Measurements from ENCODE around the gene SFRP5. TPM values are rescaled to one million over a fixed set of nuclear protein-coding genes. Genes with fewer than 3 reads are reported as not detected.

SFRP5 gene
- total RNA-seq, 4 donors from 2014 or later: 0.25 to 2.2 (median 0.93) TPM; not detected in 1

DNA sequence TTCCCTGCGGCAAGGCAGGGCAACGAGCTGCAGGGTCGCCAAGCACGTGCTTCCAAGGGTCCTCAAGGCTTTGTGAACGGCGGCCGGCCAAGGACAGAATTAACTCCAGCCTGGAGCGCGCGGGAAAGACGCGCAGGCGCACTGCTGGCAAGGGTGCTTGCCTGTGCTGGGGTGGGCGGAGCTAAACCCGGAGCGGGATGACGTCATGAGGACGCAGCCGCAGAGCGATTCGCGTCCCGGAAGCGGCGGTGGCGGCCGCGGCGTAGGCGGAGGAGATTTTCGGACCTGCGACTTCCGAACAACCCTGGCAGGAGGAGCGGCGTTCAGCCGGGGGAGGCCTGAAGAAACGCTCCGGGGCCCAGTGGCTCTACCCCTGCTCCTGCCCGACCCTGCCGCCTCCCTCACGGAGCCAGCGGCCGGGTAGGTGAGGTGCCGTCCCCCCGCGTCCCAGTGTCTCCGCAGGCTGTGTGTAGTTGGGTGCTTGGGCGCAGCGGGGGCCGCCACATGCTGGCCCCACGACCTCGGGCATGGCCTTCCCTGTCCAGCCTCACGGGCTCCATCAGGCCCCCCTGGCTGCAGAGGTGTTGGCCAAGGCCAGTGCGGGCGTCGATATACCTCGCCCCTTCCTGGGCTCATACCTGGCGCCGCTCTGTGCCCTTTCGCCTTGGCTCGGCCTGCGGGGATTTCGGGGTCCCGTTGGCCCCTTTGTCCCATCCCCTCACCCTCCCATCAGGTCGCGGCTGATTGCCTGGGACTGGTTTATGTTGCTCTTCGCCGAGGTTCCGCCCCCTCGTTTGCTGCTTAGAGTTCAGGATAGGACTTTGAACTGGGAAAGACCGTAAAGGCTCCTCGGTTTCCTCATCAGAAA is 34.7 kb downstream of the SFRP5 start, which contains the start of gene ZFYVE27:
TSS of gene ZFYVE27 (plus strand) at position 227 of the 868 bp plus-strand sequence. CDS start 1,350 bp downstream, outside the sequence.
- no peaks in the 10 kb centered on the region for H3K27me3 ChIP-seq
- TF ChIP-seq, protein P1, sequence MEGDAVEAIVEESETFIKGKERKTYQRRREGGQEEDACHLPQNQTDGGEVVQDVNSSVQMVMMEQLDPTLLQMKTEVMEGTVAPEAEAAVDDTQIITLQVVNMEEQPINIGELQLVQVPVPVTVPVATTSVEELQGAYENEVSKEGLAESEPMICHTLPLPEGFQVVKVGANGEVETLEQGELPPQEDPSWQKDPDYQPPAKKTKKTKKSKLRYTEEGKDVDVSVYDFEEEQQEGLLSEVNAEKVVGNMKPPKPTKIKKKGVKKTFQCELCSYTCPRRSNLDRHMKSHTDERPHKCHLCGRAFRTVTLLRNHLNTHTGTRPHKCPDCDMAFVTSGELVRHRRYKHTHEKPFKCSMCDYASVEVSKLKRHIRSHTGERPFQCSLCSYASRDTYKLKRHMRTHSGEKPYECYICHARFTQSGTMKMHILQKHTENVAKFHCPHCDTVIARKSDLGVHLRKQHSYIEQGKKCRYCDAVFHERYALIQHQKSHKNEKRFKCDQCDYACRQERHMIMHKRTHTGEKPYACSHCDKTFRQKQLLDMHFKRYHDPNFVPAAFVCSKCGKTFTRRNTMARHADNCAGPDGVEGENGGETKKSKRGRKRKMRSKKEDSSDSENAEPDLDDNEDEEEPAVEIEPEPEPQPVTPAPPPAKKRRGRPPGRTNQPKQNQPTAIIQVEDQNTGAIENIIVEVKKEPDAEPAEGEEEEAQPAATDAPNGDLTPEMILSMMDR (IDR thresholded peaks at IDR 0.05 in 4 of 5, conservative IDR thresholded peaks at IDR 0.05 in 1 of 5): no peak
- TF ChIP-seq POLR2A (IDR thresholded peaks at IDR 0.05): peak; percentile 88 to 95
- H3K27ac ChIP-seq: peak within 1 kb of the TSS; percentile 82 to 93 (median 86)
- in situ Hi-C loops (cut with MboI; ENCODE audit: low sequenced_read_pairs in 4 of 4) (loop anchor here in 2 of 4 donors (10.0 kb wide), 1 partner anchor 62 kb away; no protein-coding TSS in a partner anchor), intact Hi-C loops (cut with DNase I; ENCODE audit: low total_unique reads) (loop anchor here (5.0 kb wide), 1 partner anchor 335 kb away; the partner anchor contains the start of gene RRP12)
- no peaks in the 10 kb centered on the region for H3K9me3 ChIP-seq
- ATAC-seq (peak; percentile 97), DNase-seq (peak; percentile 89 to 93)
- peaks cover 12 to 19% of the 10 kb centered on the region in 2 donors for H3K4me1 ChIP-seq
- peak within 1 kb of the TSS; percentile 76 to 96 (median 93) for H3K4me3 ChIP-seq
- peaks cover 0 to 31% of the 10 kb centered on the region in 2 donors for H3K36me3 ChIP-seq

DNA sequence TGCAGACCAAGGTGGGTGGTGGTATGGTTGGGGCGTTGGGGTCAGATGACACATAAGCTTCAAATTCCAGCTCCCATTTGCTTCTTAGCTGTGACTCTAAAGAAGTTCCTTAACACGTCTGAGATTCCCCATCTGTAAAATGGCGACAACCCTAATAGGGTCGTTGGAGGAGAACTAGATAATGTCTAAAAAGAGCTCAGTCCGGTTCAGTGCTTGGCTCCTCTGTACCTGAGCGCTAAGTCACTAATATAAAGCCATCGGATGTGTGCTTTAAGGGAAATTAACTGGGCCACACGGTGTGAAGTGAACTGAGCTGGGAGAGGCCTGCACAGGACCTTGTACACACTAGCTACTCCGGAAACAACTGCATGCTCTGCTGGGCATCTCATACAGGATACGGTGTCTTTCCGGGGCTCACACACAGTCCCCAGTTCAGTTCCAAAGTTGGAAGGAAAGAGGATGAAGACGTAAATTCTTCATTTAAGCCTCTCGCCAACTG is 35.3 kb downstream of the SFRP5 start:
- ATAC-seq (peak; percentile 17 to 37), DNase-seq (no peak)
- Histone ChIP-seq H3K4me1 (peaks cover 12 to 19% of the 10 kb centered on the region in 2 donors), H3K36me3 (peaks cover 0 to 27% of the 10 kb centered on the region in 2 donors), H3K27me3 (no peaks in the 10 kb centered on the region), H3K4me3 (peak overlapping the region; percentile 76 to 96 (median 93)), H3K9me3 (no peaks in the 10 kb centered on the region), H3K27ac (peak overlapping the region; percentile 82 to 93 (median 86))
- TF ChIP-seq, protein P1 (IDR thresholded peaks at IDR 0.05 in 4 of 5, conservative IDR thresholded peaks at IDR 0.05 in 1 of 5): no peak
- TF ChIP-seq POLR2A (IDR thresholded peaks at IDR 0.05): no peak
- in situ Hi-C loops (cut with MboI; ENCODE audit: low sequenced_read_pairs in 4 of 4) (loop anchor here in 2 of 4 donors (10.0 kb wide), 1 partner anchor 62 kb away; no protein-coding TSS in a partner anchor), intact Hi-C loops (cut with DNase I; ENCODE audit: low total_unique reads) (loop anchor here (5.0 kb wide), 1 partner anchor 334 kb away; the partner anchor contains the start of gene RRP12)

GRCh38 chr10:97734021-97734420 is 37.8 kb downstream of the SFRP5 start:
- intact Hi-C loops (cut with DNase I; ENCODE audit: low total_unique reads) (no loop called here), in situ Hi-C loops (cut with MboI; ENCODE audit: low sequenced_read_pairs in 4 of 4) (loop anchor here in 3 of 4 donors (5.0 to 10.0 kb wide), 2 partner anchors 57 to 59 kb away; no protein-coding TSS in a partner anchor)
- Histone ChIP-seq H3K4me3 (no peak overlapping the region), H3K36me3 (peaks cover 0 to 6% of the 10 kb centered on the region in 2 donors), H3K27me3 (no peaks in the 10 kb centered on the region), H3K27ac (no peak overlapping the region), H3K4me1 (peaks cover 12 to 14% of the 10 kb centered on the region in 2 donors), H3K9me3 (no peaks in the 10 kb centered on the region)
- no peak for ATAC-seq
- no peak for DNase-seq
- TF ChIP-seq, protein P1 (IDR thresholded peaks at IDR 0.05 in 4 of 5, conservative IDR thresholded peaks at IDR 0.05 in 1 of 5): no peak
- no peak for TF ChIP-seq POLR2A (IDR thresholded peaks at IDR 0.05)

DNA sequence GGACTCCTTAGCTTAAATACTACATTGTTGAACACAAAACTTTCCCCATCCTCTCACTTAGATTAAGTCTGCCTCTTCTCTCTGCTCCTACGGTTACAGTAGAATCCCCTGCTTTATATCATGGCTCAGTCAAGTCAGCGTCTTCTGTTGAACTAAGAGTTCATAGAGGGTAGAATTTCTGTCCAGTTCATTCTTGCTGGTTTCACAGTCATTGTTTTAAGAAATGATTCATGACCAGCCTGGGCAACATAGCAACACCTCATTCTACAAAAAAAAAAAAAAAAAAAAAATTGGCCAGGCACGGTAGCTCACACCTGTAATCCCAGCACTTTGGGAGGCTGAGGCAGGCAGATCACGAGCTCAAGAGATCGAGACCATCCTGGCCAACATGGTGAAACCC is 38.5 kb downstream of the SFRP5 start:
- Histone ChIP-seq H3K27ac (no peak overlapping the region), H3K36me3 (no peaks in the 10 kb centered on the region), H3K4me3 (no peak overlapping the region), H3K9me3 (no peaks in the 10 kb centered on the region), H3K27me3 (no peaks in the 10 kb centered on the region), H3K4me1 (peaks cover 7 to 9% of the 10 kb centered on the region in 2 donors)
- ATAC-seq: no peak
- no peak for DNase-seq
- no peak for TF ChIP-seq POLR2A (IDR thresholded peaks at IDR 0.05)
- in situ Hi-C loops (cut with MboI; ENCODE audit: low sequenced_read_pairs in 4 of 4) (loop anchor here in 3 of 4 donors (5.0 to 10.0 kb wide), 2 partner anchors 56 to 58 kb away; no protein-coding TSS in a partner anchor), intact Hi-C loops (cut with DNase I; ENCODE audit: low total_unique reads) (no loop called here)

DNA sequence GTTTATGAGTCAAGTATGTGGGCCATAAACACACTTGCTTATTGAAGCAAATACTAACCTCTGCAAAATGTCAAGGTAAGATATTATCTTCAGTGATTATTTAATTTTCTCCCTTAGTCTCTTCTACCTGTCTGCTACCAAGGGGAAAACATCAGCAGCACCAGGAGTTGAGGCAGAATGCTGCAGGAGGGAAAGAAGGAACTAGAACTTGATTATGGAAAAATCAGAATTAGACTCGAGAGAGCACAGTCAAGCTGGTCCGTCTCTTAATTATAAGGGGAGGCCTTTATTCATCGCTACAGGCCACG is 39.8 kb downstream of the SFRP5 start:
- H3K36me3 ChIP-seq: no peaks in the 10 kb centered on the region
- no peaks in the 10 kb centered on the region for H3K9me3 ChIP-seq
- in situ Hi-C loops (cut with MboI; ENCODE audit: low sequenced_read_pairs in 4 of 4): loop anchor here in 3 of 4 donors (5.0 to 10.0 kb wide), 2 partner anchors 55 to 57 kb away; no protein-coding TSS in a partner anchor
- TF ChIP-seq POLR2A (IDR thresholded peaks at IDR 0.05): no peak
- TF ChIP-seq, protein P1 (IDR thresholded peaks at IDR 0.05 in 4 of 5, conservative IDR thresholded peaks at IDR 0.05 in 1 of 5): no peak
- no peak for ATAC-seq
- DNase-seq: no peak
- intact Hi-C loops (cut with DNase I; ENCODE audit: low total_unique reads): no loop called here
- H3K27me3 ChIP-seq: no peaks in the 10 kb centered on the region
- no peak overlapping the region for H3K4me3 ChIP-seq
- H3K4me1 ChIP-seq: peaks cover 0 to 3% of the 10 kb centered on the region in 2 donors
- no peak overlapping the region for H3K27ac ChIP-seq

Data from gastrocnemius medialis (tissue), 4 donors.